Vagina (tissue), 2 donors: ENCODE results near the gene HSPBP1.

ENCODE experiments used
- CTCF ChIP-seq, 3 experiments: fragments of 450-650 bp in 2 of 3; fragments of 200-600 bp in 1 of 3; sonication (generic) in 1 of 3; IDR thresholded peaks; one replicate each; pipeline ENCODE4 v1.5.1; 2017 to 2019; ENCODE audit warnings: antibody characterized with exemption in 3 of 3, mild to moderate bottlenecking in 2 of 3, moderate library complexity in 2 of 3
- POLR2A ChIP-seq, 2 donors: fragments of 450-650 bp; IDR thresholded peaks; one replicate each; pipeline ENCODE4 v1.6.1; 2017; ENCODE audit warnings: antibody characterized with exemption in 2 of 2, mild to moderate bottlenecking in 2 of 2, moderate library complexity in 2 of 2

- TF ChIP-seq CTCF (IDR thresholded peaks at IDR 0.05) (no peak), POLR2A (IDR thresholded peaks at IDR 0.05) (no peak)
Observed at GRCh38 chr19:55240713-55241020, 39.2 kb downstream of the HSPBP1 start.
